Measurements from ENCODE around the gene HSPA12B. TPM values are rescaled to one million over a fixed set of nuclear protein-coding genes. Genes with fewer than 3 reads are reported as not detected.

Gene HSPA12B
- total and polyA plus RNA-seq, 3 experiments from 2014 or later, result not detected

- H3K4me3 Mint-ChIP-seq, result peak overlapping the region; percentile 94 to 100 (median 98)
- peaks cover 50 to 72% (median 61%) of the 10 kb centered on the region in 3 donors for H3K4me1 Mint-ChIP-seq
- peaks cover 43% of the 10 kb centered on the region for H3K36me3 ChIP-seq (ENCODE audit: insufficient read depth, low read length)
- H3K4me1 ChIP-seq (ENCODE audit: insufficient read depth, low read length), result peaks cover 60% of the 10 kb centered on the region
- peak overlapping the region; percentile 60 for H3K27ac ChIP-seq (ENCODE audit: low read depth, low read length)
- peaks cover 0 to 3% of the 10 kb centered on the region in 2 donors for H3K27me3 Mint-ChIP-seq
- H3K36me3 Mint-ChIP-seq, result peaks cover 21 to 74% (median 27%) of the 10 kb centered on the region in 3 donors
- H3K27me3 ChIP-seq (ENCODE audit: insufficient read depth, low read length, poor library complexity, severe bottlenecking), result no peaks in the 10 kb centered on the region
- no peak for DNase-seq
- ChIA-PET POLR2A (interaction anchor here (1.0 to 2.0 kb wide), 2 partner anchors 12 to 22 kb away, joined by 3 to 10 read pairs; partner anchors contain the start of genes AP5S1 and CENPB), CTCF (interaction anchor here (1.1 kb wide), 1 partner anchor 57 kb away, joined by 3 read pairs; no protein-coding TSS in a partner anchor)
- no peaks in the 10 kb centered on the region for H3K9me3 Mint-ChIP-seq
- no peaks in the 10 kb centered on the region for H3K9me3 ChIP-seq (ENCODE audit: low read length)
- peak overlapping the region; percentile 88 for H3K4me3 ChIP-seq (ENCODE audit: low read length)
- H3K27ac Mint-ChIP-seq, result peak overlapping the region; percentile 50 to 99 (median 93)
Measured at GRCh38 chr20:3798373-3798768, 65.9 kb downstream of the HSPA12B start.

- Mint-ChIP-seq H3K27me3 (peaks cover 0 to 3% of the 10 kb centered on the region in 2 donors), H3K9me3 (no peaks in the 10 kb centered on the region), H3K4me1 (peaks cover 54 to 77% (median 66%) of the 10 kb centered on the region in 3 donors), H3K4me3 (peak overlapping the region; percentile 94 to 100 (median 98)), H3K36me3 (peaks cover 26 to 79% (median 31%) of the 10 kb centered on the region in 3 donors), H3K27ac (peak overlapping the region; percentile 84 to 99 (median 93))
- Histone ChIP-seq H3K27me3 (ENCODE audit: insufficient read depth, low read length, poor library complexity, severe bottlenecking) (no peaks in the 10 kb centered on the region), H3K9me3 (ENCODE audit: low read length) (no peaks in the 10 kb centered on the region), H3K36me3 (ENCODE audit: insufficient read depth, low read length) (peaks cover 49% of the 10 kb centered on the region), H3K4me3 (ENCODE audit: low read length) (peak overlapping the region; percentile 88), H3K4me1 (ENCODE audit: insufficient read depth, low read length) (peaks cover 60% of the 10 kb centered on the region), H3K27ac (ENCODE audit: low read depth, low read length) (peak overlapping the region; percentile 25)
- DNase-seq, result no peak
- ChIA-PET CTCF (interaction anchor here (0.9 to 2.9 kb wide), 3 partner anchors 21 to 56 kb away, joined by 3 to 29 read pairs (median 3); partner anchors contain the start of gene AP5S1), POLR2A (interaction anchor here (1.0 to 2.0 kb wide), 3 partner anchors 12 to 21 kb away, joined by 3 to 10 read pairs (median 4); partner anchors contain the start of genes AP5S1 and CENPB)
Measured at GRCh38 chr20:3798908-3799248, 66.4 kb downstream of the HSPA12B start.

- peak overlapping the region; percentile 88 for H3K4me3 ChIP-seq (ENCODE audit: low read length)
- peak overlapping the region; percentile 49 for H3K27ac ChIP-seq (ENCODE audit: low read depth, low read length)
- Mint-ChIP-seq H3K4me3 (peak overlapping the region in 6 of 7 donors; percentile 39 to 100 (median 98)), H3K36me3 (peaks cover 35 to 92% (median 42%) of the 10 kb centered on the region in 3 donors), H3K4me1 (peaks cover 61 to 84% (median 68%) of the 10 kb centered on the region in 3 donors), H3K27me3 (peaks cover 0 to 3% of the 10 kb centered on the region in 2 donors), H3K9me3 (no peaks in the 10 kb centered on the region), H3K27ac (peak overlapping the region; percentile 73 to 97 (median 90))
- CTCF ChIA-PET, result interaction anchor here (0.9 to 2.9 kb wide), 2 partner anchors 13 to 19 kb away, joined by 4 to 29 read pairs; partner anchors contain the start of gene AP5S1
- H3K36me3 ChIP-seq (ENCODE audit: insufficient read depth, low read length), result peaks cover 59% of the 10 kb centered on the region
- POLR2A ChIA-PET, result interaction anchor here (1.7 to 2.0 kb wide), 2 partner anchors 14 to 20 kb away, joined by 4 to 10 read pairs; partner anchors contain the start of genes AP5S1 and CENPB
- DNase-seq, result no peak
- peaks cover 60% of the 10 kb centered on the region for H3K4me1 ChIP-seq (ENCODE audit: insufficient read depth, low read length)
- H3K9me3 ChIP-seq (ENCODE audit: low read length), result no peaks in the 10 kb centered on the region
- no peaks in the 10 kb centered on the region for H3K27me3 ChIP-seq (ENCODE audit: insufficient read depth, low read length, poor library complexity, severe bottlenecking)
Measured at GRCh38 chr20:3800256-3800877, 67.9 kb downstream of the HSPA12B start.

GRCh38 chr20:3800878-3801260, 68.4 kb downstream of the HSPA12B start:
- no peaks in the 10 kb centered on the region for H3K27me3 ChIP-seq (ENCODE audit: insufficient read depth, low read length, poor library complexity, severe bottlenecking)
- peaks cover 0 to 3% of the 10 kb centered on the region in 2 donors for H3K27me3 Mint-ChIP-seq
- peaks cover 63% of the 10 kb centered on the region for H3K4me1 ChIP-seq (ENCODE audit: insufficient read depth, low read length)
- no peak overlapping the region for H3K4me3 Mint-ChIP-seq
- no peaks in the 10 kb centered on the region for H3K9me3 ChIP-seq (ENCODE audit: low read length)
- DNase-seq, result no peak
- H3K27ac Mint-ChIP-seq, result peak overlapping the region in 6 of 8 donors; percentile 47 to 97 (median 70)
- peaks cover 62 to 84% (median 68%) of the 10 kb centered on the region in 3 donors for H3K4me1 Mint-ChIP-seq
- H3K27ac ChIP-seq (ENCODE audit: low read depth, low read length), result peak overlapping the region; percentile 49
- no peak overlapping the region for H3K4me3 ChIP-seq (ENCODE audit: low read length)
- H3K9me3 Mint-ChIP-seq, result no peaks in the 10 kb centered on the region
- POLR2A ChIA-PET, result interaction anchor here (1.7 kb wide), 1 partner anchor 14 kb away, joined by 4 read pairs; the partner anchor contains the start of gene CENPB
- H3K36me3 Mint-ChIP-seq, result peaks cover 40 to 94% (median 46%) of the 10 kb centered on the region in 3 donors
- CTCF ChIA-PET, result interaction anchor here (0.6 to 2.9 kb wide), 2 partner anchors 19 to 1127 kb away, joined by 3 to 29 read pairs; partner anchors contain the start of gene AP5S1
- peaks cover 64% of the 10 kb centered on the region for H3K36me3 ChIP-seq (ENCODE audit: insufficient read depth, low read length)

- H3K36me3 ChIP-seq (ENCODE audit: insufficient read depth, low read length), result peaks cover 69% of the 10 kb centered on the region
- DNase-seq, result peak in 1 of 5 donors; percentile 42
- Mint-ChIP-seq H3K27me3 (peaks cover 0 to 3% of the 10 kb centered on the region in 2 donors), H3K4me1 (peaks cover 65 to 87% (median 68%) of the 10 kb centered on the region in 3 donors), H3K4me3 (no peak overlapping the region), H3K36me3 (peaks cover 40 to 95% (median 48%) of the 10 kb centered on the region in 3 donors), H3K9me3 (no peaks in the 10 kb centered on the region), H3K27ac (peak overlapping the region in 7 of 8 donors; percentile 47 to 97 (median 70))
- H3K27ac ChIP-seq (ENCODE audit: low read depth, low read length), result peak overlapping the region; percentile 49
- CTCF ChIA-PET, result interaction anchor here (0.6 to 2.9 kb wide), 2 partner anchors 18 to 1128 kb away, joined by 3 to 29 read pairs; partner anchors contain the start of gene AP5S1
- no peaks in the 10 kb centered on the region for H3K27me3 ChIP-seq (ENCODE audit: insufficient read depth, low read length, poor library complexity, severe bottlenecking)
- peaks cover 64% of the 10 kb centered on the region for H3K4me1 ChIP-seq (ENCODE audit: insufficient read depth, low read length)
- no peaks in the 10 kb centered on the region for H3K9me3 ChIP-seq (ENCODE audit: low read length)
- POLR2A ChIA-PET, result no interaction called here
- H3K4me3 ChIP-seq (ENCODE audit: low read length), result no peak overlapping the region
Measured at GRCh38 chr20:3801299-3801698, 68.8 kb downstream of the HSPA12B start.

- Histone ChIP-seq H3K4me1 (ENCODE audit: insufficient read depth, low read length) (peaks cover 67% of the 10 kb centered on the region), H3K36me3 (ENCODE audit: insufficient read depth, low read length) (peaks cover 70% of the 10 kb centered on the region), H3K4me3 (ENCODE audit: low read length) (no peak overlapping the region), H3K27me3 (ENCODE audit: insufficient read depth, low read length, poor library complexity, severe bottlenecking) (no peaks in the 10 kb centered on the region), H3K9me3 (ENCODE audit: low read length) (no peaks in the 10 kb centered on the region), H3K27ac (ENCODE audit: low read depth, low read length) (no peak overlapping the region)
- no peaks in the 10 kb centered on the region for H3K9me3 Mint-ChIP-seq
- H3K27me3 Mint-ChIP-seq, result peaks cover 0 to 3% of the 10 kb centered on the region in 2 donors
- peaks cover 40 to 97% (median 47%) of the 10 kb centered on the region in 3 donors for H3K36me3 Mint-ChIP-seq
- CTCF ChIA-PET, result interaction anchor here (2.9 kb wide), 1 partner anchor 18 kb away, joined by 29 read pairs; the partner anchor contains the start of gene AP5S1
- H3K4me1 Mint-ChIP-seq, result peaks cover 68 to 91% (median 72%) of the 10 kb centered on the region in 3 donors
- POLR2A ChIA-PET, result no interaction called here
- DNase-seq, result no peak
- peak overlapping the region in 1 of 7 donors; percentile 68 for H3K4me3 Mint-ChIP-seq
- peak overlapping the region in 6 of 8 donors; percentile 47 to 88 (median 66) for H3K27ac Mint-ChIP-seq
Measured at GRCh38 chr20:3801846-3802245, 69.4 kb downstream of the HSPA12B start.
